ENCODE data around the gene ANKLE1.

The ANKLE1 gene

GRCh38 chr19:17235300-17235970, 46.3 kb upstream of the ANKLE1 start (continued):
- TF ChIP-seq ZBTB11 (tag by site-specific recombination; conservative IDR thresholded peaks at IDR 0.05; ENCODE audit: low read depth), result no peak; the same call in 1 of the 2 replicates
- TF ChIP-seq ZNF133 (tag by site-specific recombination; IDR thresholded peaks at IDR 0.05), result no peak
- peak; percentile 66 for TF ChIP-seq ZBTB8A (tag by site-specific recombination; IDR thresholded peaks at IDR 0.05)
- no peak for TF ChIP-seq ZNF645 (tag by site-specific recombination; IDR thresholded peaks at IDR 0.05)
- TF ChIP-seq ZSCAN5A (tag by site-specific recombination; IDR thresholded peaks at IDR 0.05), result no peak
- TF ChIP-seq ZNF391 (tag by site-specific recombination; IDR thresholded peaks at IDR 0.05; ENCODE audit: borderline replicate concordance, low read depth), result no peak
- peak; percentile 88 for TF ChIP-seq ZBTB26 (tag by site-specific recombination; optimal IDR thresholded peaks at IDR 0.05)
- TF ChIP-seq ZNF830 (tag by site-specific recombination; IDR thresholded peaks at IDR 0.05; ENCODE audit: low read depth), result no peak
- no peak for TF ChIP-seq ZNF24 (tag by site-specific recombination; IDR thresholded peaks at IDR 0.05)
- no peak for TF ChIP-seq ZNF521 (tag by site-specific recombination; IDR thresholded peaks at IDR 0.05)
- TF ChIP-seq ZNF140 (tag by site-specific recombination; IDR thresholded peaks at IDR 0.05), result no peak
- no peak for TF ChIP-seq ZNF488 (tag by site-specific recombination; IDR thresholded peaks at IDR 0.05)
- peak; percentile 43; the same call in 1 of the 2 replicates for TF ChIP-seq ZNF600 (tag by site-specific recombination; IDR thresholded peaks at IDR 0.05)
- no peak for TF ChIP-seq ZNF558 (tag by site-specific recombination; IDR thresholded peaks at IDR 0.05)
- no peak for TF ChIP-seq ZNF76 (tag by site-specific recombination; IDR thresholded peaks at IDR 0.05; ENCODE audit: borderline replicate concordance, low read depth)
- TF ChIP-seq ZNF248 (tag by site-specific recombination; IDR thresholded peaks at IDR 0.05), result no peak
- TF ChIP-seq ZNF362 (tag by site-specific recombination; IDR thresholded peaks at IDR 0.05), result no peak
- peak; percentile 60 for TF ChIP-seq GLIS2 (tag by site-specific recombination; IDR thresholded peaks at IDR 0.05)
- TF ChIP-seq KLF16 (tag by site-specific recombination; IDR thresholded peaks at IDR 0.05), result no peak
- peak; percentile 82 for TF ChIP-seq PATZ1 (tag by site-specific recombination; IDR thresholded peaks at IDR 0.05)
- no peak for TF ChIP-seq ZNF510 (tag by site-specific recombination; IDR thresholded peaks at IDR 0.05; ENCODE audit: insufficient replicate concordance)
- no peak; the same call in 1 of the 2 replicates for TF ChIP-seq ZNF785 (tag by site-specific recombination; IDR thresholded peaks at IDR 0.05)
- TF ChIP-seq ZFP41 (tag by site-specific recombination; IDR thresholded peaks at IDR 0.05; ENCODE audit: borderline replicate concordance), result no peak
- no peak for TF ChIP-seq ZNF639 (tag by site-specific recombination; IDR thresholded peaks at IDR 0.05)
- no peak for TF ChIP-seq ZSCAN18 (tag by site-specific recombination; IDR thresholded peaks at IDR 0.05)

All from HEK293 (cell line).